DMS79 treated with DMSO at 0.1 percent for 48 hours (cell line): ENCODE data around the gene ENOX1.

Source experiments
- DNase-seq: peaks from one replicate; lab custom pipeline; 2025; lab: John Stamatoyannopoulos, UW

Gene ENOX1

GRCh38 chr13:43669964-43670363 is 116.8 kb downstream of the ENOX1 start:
- DNase-seq: peak; percentile 20

- DNase-seq: no peak
Observed at GRCh38 chr13:43669101-43669500, 117.7 kb downstream of the ENOX1 start.

- DNase-seq: no peak
Observed at GRCh38 chr13:43666403-43666802, 120.4 kb downstream of the ENOX1 start.

GRCh38 chr13:43665388-43665787 is 121.4 kb downstream of the ENOX1 start:
- DNase-seq: no peak

GRCh38 chr13:43664700-43665191 is 122.0 kb downstream of the ENOX1 start:
- no peak for DNase-seq

GRCh38 chr13:43663474-43664090 is 123.2 kb downstream of the ENOX1 start:
- peak; percentile 3 for DNase-seq

- no peak for DNase-seq
Observed at GRCh38 chr13:43662976-43663375, 123.8 kb downstream of the ENOX1 start.

- no peak for DNase-seq
Observed at GRCh38 chr13:43661161-43661830, 125.5 kb downstream of the ENOX1 start.

- no peak for DNase-seq
Observed at GRCh38 chr13:43657485-43657884, 129.3 kb downstream of the ENOX1 start.

- DNase-seq: no peak
Observed at GRCh38 chr13:43653980-43654379, 132.8 kb downstream of the ENOX1 start.

- DNase-seq: no peak
Observed at GRCh38 chr13:43653395-43653794, 133.4 kb downstream of the ENOX1 start.

- DNase-seq: no peak
Observed at GRCh38 chr13:43652760-43653159, 134.0 kb downstream of the ENOX1 start.

- no peak for DNase-seq
Observed at GRCh38 chr13:43650882-43651281, 135.9 kb downstream of the ENOX1 start.

- DNase-seq: no peak
Observed at GRCh38 chr13:43648733-43649132, 138.0 kb downstream of the ENOX1 start.

GRCh38 chr13:43647471-43647870 is 139.3 kb downstream of the ENOX1 start:
- DNase-seq: no peak

GRCh38 chr13:43640476-43640875 is 146.3 kb downstream of the ENOX1 start:
- DNase-seq: no peak

- DNase-seq: no peak
Observed at GRCh38 chr13:43631106-43631505, 155.7 kb downstream of the ENOX1 start.

- DNase-seq: no peak
Observed at GRCh38 chr13:43629691-43630480, 156.9 kb downstream of the ENOX1 start.

GRCh38 chr13:43626994-43627393 is 159.8 kb downstream of the ENOX1 start:
- DNase-seq: no peak

GRCh38 chr13:43614063-43614462 is 172.7 kb downstream of the ENOX1 start:
- DNase-seq: no peak

- DNase-seq: peak; percentile 87
Observed at GRCh38 chr13:43611281-43612273, 175.2 kb downstream of the ENOX1 start.
